ENCODE data around the gene SNX3.

The SNX3 gene

DNA sequence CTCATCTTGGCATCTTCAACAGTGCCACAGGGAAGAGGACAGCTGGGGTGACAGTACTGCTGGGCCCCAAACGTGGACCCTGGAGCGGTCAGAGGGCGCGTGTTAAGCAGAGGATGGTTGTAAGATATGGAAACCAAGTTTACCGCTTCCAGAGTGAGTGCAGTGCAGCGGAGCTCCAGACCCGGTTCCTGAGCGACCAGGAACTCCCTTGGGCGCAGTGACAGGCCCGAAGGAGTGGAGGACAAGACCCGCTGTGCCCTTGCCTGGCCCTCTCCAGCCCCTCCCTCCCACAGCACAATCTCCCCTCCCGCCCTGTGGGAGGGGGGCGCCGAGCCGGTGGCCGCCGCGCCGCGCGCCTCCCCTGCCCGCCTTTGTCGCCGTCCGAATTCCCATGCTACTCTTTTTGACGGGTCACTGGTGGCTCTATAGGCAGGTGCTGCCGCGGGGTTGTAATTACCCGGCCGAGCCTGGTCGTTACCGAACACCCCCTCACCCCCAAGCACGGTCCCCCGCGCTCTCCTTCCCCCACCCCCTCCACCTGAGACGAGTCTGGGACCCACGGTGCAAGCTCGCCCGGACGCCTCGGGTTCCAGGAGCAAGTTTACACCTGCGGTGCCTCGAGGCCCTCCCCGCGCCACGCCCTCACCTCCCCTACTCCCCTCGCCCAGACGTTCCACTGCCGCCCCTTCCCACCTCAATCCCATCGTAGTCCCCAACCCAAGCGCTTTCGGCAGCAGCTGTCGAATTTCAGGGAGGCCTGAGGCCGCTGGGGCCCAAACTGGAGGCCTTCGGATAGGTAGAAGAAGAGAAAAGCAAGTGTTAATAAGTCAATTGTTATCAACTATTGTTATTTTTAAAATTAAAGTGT is 91.1 kb downstream of the SNX3 start:
- DNase-seq, result no peak

DNA sequence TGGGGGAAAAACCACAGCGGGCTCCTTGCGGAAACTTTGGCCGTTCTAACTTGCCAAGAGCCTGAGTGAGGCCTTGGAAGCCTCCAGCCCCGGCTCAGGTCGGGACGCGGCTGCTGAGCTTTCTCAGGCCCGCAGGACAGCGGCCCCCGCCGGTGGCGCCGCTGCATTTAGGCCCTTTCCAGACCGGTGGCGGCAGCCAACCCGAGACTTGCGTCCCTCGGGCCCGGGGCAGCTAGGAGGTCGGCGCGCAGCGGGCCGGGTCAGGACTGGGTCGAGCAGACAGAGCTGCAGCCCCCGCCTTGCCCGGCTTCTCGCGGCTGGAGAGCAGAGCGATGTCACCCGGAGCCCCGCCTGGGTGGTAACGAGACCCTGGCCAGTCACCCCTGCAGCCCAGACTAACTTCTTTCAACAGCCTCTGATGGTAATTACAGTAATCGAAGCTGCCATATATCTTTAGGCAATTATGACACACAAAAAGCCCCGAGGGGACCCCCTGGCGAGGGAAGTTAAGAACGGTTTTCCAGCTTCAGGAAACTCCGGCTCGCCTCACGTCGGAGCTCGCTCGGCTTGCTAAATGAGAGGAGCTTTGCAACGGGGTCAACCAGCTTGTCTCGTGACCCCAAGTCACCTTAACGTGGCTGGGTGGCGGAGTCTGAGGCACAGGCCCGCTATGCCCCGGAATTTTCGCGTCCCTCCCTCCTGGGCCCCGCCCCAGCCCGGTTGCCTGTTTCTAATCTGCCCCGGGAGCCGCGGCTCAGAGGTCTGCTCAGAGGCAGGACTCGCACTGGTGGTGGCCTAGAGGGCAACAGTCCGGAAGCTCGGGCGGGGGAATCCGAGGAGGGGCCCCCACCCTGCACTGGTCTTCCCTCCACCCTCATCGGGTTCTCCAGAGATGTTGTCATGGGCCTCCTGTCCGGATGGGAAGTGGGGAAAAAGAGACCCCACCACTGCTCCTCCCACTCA is 92.1 kb downstream of the SNX3 start:
- peak; percentile 27 to 42 for DNase-seq

DNA sequence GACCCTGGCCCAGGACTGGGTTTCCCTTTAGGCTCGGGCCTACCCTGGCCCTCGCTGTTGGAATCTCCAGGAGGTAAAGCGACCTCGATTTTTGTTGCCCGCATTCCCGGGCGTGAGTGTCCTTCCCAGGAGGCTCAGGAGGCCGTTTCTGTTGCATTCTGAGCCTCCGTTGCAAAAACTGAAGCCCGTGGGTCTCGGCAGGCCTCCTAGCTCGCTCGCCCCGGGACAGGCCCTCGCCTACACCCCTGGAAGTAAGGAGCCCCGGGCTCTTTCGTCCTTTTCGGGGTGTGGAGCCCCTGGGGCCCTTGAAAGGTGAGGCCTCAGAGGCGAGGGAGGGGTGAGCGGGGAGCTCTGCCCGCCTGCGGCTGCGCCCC is 92.8 kb downstream of the SNX3 start:
- DNase-seq, result peak in 1 of 2 donors; percentile 14

DNA sequence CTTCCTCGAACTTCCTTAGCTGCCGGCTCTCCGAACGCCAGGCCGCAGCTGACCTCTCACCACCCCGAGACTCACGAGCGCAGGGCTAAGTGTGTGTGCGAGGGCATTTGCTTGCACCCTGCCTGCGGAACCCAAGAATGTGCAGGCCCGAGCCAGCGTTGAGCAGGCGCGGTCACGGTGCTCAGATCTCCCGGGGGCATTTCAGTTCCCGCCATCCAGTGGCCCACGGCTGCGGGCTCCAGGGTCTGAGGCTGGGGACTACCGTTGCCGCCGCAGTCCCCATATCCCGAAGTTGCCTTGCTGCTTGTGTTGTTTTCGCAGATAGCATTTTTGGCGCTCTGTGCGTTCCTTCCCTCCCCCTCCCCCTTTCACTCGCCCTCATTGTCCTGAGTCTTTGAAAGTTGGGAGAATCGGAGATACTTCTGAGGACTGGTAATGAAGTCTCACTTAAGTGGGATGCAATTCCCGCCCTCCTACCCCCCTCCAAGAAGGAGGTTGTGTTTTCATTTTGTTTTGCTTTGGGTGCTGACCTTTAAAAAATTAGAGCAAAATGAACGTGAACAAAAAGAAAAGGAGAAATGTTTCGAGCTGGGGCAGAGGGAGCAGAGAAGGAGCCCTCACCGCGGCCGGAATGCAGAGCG is 93.3 kb downstream of the SNX3 start:
- peak in 1 of 2 donors; percentile 28 for DNase-seq

DNA sequence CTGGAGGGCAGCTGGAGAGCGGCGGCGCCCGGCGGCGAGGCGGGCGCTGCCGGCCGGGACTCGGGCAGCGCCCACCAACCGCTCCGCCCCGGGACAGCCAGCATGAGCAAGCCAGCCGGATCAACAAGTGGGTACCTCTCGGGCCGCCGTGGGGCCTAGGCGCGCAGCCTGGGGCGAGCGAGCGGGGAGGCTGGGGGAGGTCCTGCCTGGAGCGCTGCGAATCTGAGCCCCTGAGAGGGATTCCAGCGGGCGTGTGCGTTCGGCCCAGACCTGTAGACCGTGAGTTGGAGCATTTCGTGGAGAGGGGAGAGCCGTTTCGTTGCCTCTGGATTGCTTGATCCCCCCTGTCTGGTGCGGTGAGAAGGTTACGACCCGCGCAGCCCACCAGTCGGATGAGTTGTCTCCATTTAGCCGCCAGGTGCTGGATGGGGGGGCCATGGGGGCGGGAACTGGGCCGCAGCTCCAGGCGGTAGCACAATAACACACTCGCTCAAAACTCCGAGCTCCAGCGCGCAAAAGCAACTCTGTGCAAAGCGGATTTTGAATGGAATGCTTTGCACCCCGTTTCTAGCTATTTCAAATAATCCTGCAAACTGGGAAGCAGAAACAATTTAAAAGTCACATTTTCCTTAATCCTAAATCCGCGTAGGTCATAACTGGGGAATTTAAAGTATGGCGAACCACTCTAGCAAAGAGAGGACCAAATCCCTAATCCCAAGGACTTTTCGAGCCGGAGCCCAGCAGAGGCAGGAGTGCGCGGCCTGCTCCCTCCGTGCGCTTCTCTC is 94.0 kb downstream of the SNX3 start:
- DNase-seq, result peak in 1 of 2 donors; percentile 17

DNA sequence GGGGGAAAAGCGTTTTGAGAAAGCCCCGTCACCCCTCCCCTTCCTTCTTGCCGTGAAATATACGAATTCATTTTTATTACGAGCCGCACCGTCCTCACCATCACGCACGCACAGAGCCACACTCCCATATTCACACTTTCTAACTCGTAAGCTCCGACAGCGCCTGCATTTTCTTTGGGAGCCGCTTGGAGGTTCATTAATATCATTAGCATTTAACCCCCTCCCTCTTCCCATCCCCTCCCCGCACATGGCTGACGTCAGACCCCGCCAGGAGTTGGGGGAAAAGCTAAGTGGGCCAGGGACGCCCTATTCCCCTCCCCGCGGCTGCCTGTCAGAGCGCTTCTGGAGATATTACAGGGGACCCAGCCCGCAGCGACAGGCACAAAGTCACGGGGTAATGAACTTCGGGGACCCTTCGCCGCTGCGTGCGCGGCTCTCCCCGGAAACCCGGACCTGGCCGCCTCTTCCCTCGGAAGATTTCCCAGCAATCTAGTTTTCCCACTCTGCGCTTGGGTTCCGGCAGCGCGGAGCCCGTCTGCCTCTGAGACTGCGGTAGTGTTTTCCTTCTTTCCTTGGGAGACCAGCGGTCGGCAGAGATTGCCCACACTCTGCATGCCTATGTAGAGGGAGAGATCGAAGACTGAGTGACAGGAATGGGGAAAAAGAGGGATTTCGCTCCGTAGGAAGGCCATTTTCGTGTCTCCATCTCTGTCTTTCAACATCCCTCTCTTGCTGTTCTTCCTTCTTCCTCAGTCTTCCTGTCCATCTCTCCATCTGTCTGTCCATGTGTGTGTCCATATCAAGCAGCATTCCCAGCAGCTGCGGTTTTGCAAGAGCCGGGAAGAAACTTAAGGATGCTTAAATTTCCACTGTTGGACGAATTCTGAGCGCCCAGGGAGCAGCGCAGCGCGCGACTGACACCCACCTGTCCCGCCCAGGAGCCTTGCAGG is 94.9 kb downstream of the SNX3 start, which contains the start of gene NR2E1:
Gene NR2E1, plus strand, starts transcription at position 309 of the 950 bp plus-strand sequence. CDS start 744 bp downstream, outside the sequence.
- peak; percentile 6 to 18 for DNase-seq

DNA sequence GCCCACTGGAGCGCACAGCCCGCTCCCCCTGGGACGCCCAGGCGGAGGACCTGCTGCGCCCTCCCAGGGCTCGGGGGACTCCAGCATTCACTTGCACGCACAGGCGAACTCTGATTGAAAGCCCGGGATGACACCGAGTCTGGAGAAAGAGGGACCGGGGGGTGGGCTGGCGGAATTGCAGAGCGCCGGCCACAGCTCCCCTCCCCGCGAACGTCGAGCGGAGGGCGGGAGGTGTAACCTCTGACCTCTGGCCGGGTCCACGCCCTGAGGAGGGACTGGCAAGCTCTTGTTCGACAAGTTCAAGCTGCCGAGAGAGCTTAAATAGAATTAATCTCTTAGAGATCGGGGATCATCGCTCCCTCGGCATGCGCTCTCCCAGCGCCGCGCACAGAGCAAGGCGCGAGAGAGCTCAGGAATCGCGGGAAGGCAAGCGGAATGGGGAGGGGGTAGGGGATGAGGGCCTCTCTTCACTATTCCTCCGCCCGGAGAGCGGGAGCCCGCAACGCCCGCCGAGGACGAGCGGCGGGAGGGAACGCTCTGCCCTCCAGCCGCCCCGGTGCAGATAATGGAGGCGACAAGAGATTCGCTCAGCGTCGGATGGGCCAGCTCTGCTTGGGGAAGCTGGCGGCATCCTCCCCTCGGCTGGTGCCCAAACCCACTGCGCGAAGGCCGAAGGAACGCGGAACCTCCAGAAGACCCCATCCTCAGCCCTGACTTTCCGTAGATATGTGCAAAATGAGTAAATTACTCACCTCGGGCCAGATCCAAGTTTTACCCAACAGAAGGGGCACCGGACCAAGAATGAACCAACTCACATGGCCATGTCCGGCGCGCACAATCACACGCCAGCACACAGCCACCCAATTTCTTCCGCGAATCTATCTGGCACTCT is 95.8 kb downstream of the SNX3 start:
- no peak for DNase-seq

DNA sequence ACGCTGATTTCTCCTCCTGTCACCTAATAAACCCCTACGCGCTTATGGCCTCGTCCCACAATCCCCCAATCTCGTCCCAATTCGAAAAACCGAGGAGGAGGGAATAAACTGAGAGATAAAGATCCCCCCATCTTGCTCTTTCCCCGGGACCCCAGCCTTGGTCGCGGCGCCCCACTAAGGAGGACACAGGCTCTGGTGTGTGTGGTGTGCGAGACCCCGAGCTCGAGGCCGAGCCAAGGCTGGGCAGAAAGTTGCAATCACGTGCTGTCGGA is 96.4 kb downstream of the SNX3 start:
- DNase-seq, result no peak

DNA sequence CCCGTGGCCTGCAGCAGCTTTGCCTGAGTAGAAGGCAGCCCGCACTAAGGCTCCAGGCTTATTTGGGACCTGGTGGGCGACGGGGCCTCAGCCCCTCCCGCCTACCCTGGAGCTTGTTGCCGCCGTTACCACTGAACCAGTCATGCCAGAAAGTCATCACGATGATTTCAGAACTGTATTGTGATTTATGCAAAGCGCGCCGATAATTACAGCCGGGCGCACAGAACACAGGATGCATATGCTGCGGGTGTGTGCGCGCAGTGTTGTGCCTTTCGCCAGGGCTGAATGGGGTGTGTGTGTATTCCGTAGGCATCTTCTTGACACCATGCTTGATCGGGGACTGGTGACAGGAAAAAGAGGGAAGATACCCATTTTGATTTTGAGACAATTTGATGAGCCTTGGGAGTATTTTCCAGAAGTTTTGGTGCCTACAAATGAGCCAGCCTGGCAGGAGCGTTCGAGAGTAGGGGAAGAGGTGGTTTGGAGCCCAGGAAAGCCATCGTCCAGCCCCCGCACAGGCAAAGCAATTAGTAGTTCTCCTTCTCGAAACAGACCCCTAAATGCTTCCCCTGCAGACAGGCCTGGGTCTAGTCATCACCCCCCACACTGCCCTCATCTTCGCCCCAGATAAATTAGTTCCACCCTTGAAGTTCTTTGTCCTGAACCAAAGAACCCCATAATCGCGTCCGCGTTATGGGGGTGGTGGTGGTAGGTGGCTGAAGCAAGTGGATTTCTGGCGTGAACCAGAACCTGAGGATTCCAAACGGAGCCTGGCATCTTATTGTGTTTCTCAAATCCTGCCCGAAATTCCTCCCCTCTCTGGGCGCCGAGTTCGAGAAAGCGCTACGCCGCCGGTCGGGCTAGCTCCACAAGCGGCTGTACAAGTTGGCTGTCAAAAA is 96.9 kb downstream of the SNX3 start:
- peak in 1 of 2 donors; percentile 9 for DNase-seq

DNA sequence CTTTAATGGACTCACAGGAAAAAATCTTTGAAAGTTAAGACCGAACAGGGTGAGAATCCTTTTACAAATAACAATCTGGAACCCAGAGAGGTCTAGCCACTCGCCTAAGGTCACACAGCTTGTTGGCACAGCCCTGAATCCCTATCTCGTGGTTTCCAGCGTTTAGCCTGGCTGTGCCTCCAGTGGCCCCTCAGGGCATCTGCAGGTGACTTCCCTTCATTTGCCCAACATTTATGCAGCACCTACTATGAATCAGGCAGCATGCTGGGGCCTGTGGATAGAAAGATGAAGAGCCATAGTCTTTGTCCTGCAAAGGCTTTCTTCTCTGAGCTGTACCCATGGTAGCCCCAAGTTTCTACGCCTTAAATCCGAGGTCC is 97.6 kb downstream of the SNX3 start:
- no peak for DNase-seq

DNA sequence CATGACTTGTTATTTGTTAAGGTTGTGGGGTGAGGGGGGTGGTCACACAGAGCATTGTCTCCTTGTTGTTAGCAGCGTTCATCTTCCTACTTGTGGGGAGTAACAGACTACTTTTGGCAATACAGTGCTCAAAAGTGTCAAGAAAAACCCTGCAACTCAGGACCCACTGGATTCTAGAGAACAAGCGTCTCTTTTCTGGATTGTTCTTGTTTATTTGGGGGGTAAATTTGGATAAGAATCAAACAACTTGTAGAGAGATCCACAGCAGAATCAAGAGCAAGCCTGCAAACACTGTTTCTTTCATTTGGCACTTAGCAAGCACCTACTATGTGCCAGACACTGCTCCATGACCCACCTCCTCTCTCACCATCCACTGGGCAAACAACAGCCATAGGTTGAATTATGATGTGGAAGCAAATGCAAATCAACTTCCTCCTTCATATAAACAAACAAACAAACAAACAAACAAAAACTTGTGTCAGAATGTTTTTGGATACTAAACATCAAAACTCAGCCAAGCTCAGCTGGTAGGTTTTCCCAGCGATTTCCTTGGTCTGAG is 99.0 kb downstream of the SNX3 start:
- no peak for DNase-seq

Measured in stimulated activated CD4-positive, alpha-beta T cell treated with anti-CD3 and anti-CD28 coated beads, Interleukin-2, amount 100 ng/mL, for 24 hours (primary cell).